OCI-LY3 (cell line): ENCODE measurements around the gene SYTL3.
"Not testable (repeated sequence)": the region's sequence is repeated elsewhere in the genome, so short reads cannot be mapped to it uniquely, and the experiment has no call there.

Experiments used
- H2AFZ ChIP-seq: fragments of 200-600, 300-600 bp; shearing (Covaris generic); 2 replicates; pipeline ENCODE4 v1.6.0; 2014; ENCODE audit warnings: antibody characterized with exemption, low read depth, low read length
- H3K27ac ChIP-seq: fragments of 200-600, 300-600 bp; sonication (generic); 2 replicates; pipeline ENCODE4 v1.5.1; 2014; ENCODE audit warnings: mild to moderate bottlenecking, low read length, moderate library complexity, mixed read lengths
- H3K27me3 ChIP-seq: fragments of 200-600, 300-600 bp; sonication (generic); 2 replicates; pipeline ENCODE4 v1.6.1; 2014; ENCODE audit warnings: low read depth, low read length, mixed read lengths
- H3K36me3 ChIP-seq: fragments of 200-600, 300-600 bp; sonication (generic); replicated peaks from 2 replicates; pipeline ENCODE3; 2014; ENCODE audit warnings: low read depth, low read length, mixed read lengths
- H3K4me1 ChIP-seq: fragments of 300-600, 200-600 bp; sonication (generic); 2 replicates; pipeline ENCODE4 v1.6.1; 2014; ENCODE audit warnings: low read length, mixed read lengths
- H3K4me2 ChIP-seq: fragments of 200-600, 300-600 bp; sonication (generic); 2 replicates; pipeline ENCODE4 v1.6.1; 2014; ENCODE audit warnings: low read length, mixed read lengths
- H3K4me3 ChIP-seq: fragments of 300-600, 200-600 bp; sonication (generic); 2 replicates; pipeline ENCODE4 v1.5.1; 2014; ENCODE audit warnings: antibody characterized with exemption, mild to moderate bottlenecking, low read length, moderate library complexity
- H3K79me2 ChIP-seq: fragments of 300-600, 200-600 bp; shearing (Covaris generic); 2 replicates; pipeline ENCODE4 v1.6.1; 2014; ENCODE audit warnings: mild to moderate bottlenecking, low read length, mixed read lengths
- H3K9ac ChIP-seq: fragments of 300-600, 200-600 bp; shearing (Covaris generic); 2 replicates; pipeline ENCODE4 v1.6.0; 2014; ENCODE audit warnings: mild to moderate bottlenecking, low read length, moderate library complexity
- H3K9me3 ChIP-seq: fragments of 200-600, 300-600 bp; shearing (Covaris generic); 2 replicates; pipeline ENCODE4 v1.6.1; 2014; ENCODE audit warnings: low read length, mixed read lengths; ENCODE audit not compliant: insufficient read depth
- H4K20me1 ChIP-seq: fragments of 200-600, 300-600 bp; sonication (generic); 2 replicates; pipeline ENCODE4 v1.6.1; 2016; ENCODE audit warnings: low read length, mixed read lengths; ENCODE audit not compliant: insufficient read depth
- CTCF ChIP-seq: fragments of 200-600, 300-600 bp; sonication (generic); IDR thresholded peaks from 2 replicates; pipeline ENCODE4 v1.5.1; 2014; ENCODE audit warnings: antibody characterized with exemption, low read length, low read depth
- EZH2phosphoT487 ChIP-seq: fragments of 200-600 bp; shearing (Covaris generic); IDR thresholded peaks from 2 replicates; pipeline ENCODE4 v1.6.1; 2018; ENCODE audit warnings: antibody characterized with exemption, mixed run types, low read depth

SYTL3 gene

DNA sequence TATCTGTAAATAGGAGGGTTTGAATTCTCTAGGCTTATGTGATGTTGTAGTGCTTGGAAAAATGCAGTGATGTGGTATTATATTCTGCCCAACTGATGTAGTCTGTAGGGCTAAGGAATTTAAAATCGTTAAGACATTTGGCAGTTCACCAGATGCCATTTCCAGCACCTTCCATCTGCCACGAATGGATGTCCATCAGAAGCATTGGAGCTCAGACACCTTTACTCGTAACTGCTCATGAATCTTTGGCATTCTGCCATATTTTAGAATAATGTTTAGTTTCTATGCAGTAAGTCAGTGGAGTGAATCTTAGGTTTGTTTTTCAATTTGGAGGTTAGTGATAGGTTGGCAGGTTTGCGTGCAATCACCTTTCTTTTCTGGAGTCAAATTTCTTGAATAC is 2.4 kb upstream of the SYTL3 start:
- Histone ChIP-seq H3K9me3 (no peaks in the 10 kb centered on the region), H3K79me2 (peaks cover 19% of the 10 kb centered on the region), H3K4me1 (peaks cover 42% of the 10 kb centered on the region), H3K27ac (no peak overlapping the region), H3K9ac (no peak overlapping the region), H3K27me3 (no peaks in the 10 kb centered on the region), H3K4me3 (no peak overlapping the region), H3K36me3 (peaks cover 1% of the 10 kb centered on the region), H3K4me2 (no peak overlapping the region), H4K20me1 (no peaks in the 10 kb centered on the region), H2AFZ (no peak overlapping the region)
- TF ChIP-seq EZH2phosphoT487: no peak
- no peak for TF ChIP-seq CTCF

DNA sequence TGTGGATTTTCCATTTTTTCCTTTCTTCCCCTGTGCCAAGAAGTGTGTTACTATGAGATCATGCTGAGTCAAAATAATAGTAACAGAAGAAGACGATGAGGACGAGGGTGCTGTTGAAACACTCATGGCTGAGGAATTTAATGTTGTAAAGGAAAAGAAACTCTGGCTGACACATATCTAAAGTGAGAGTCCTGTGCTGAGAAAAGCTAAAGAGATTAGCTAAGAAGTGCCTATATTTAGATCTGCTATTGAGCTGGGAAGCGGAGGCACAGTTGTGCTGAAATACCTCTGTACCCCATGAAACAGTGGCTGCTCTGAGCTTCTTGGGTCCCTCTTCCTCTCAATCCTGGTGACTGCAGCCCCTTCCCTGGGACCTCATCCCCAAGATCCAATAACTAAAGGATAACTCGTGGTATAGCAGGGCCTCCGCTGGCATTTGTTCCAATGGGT is 1.1 kb upstream of the SYTL3 start:
- no peaks in the 10 kb centered on the region for H3K9me3 ChIP-seq
- H3K4me1 ChIP-seq: peaks cover 36% of the 10 kb centered on the region
- peak overlapping the region; percentile 98 for H3K27ac ChIP-seq
- H2AFZ ChIP-seq: no peak overlapping the region
- H4K20me1 ChIP-seq: no peaks in the 10 kb centered on the region
- H3K4me3 ChIP-seq: peak overlapping the region; percentile 70
- peak overlapping the region; percentile 87 for H3K4me2 ChIP-seq
- H3K79me2 ChIP-seq: peaks cover 7% of the 10 kb centered on the region
- no peak for TF ChIP-seq EZH2phosphoT487
- TF ChIP-seq CTCF: no peak
- H3K36me3 ChIP-seq: no peaks in the 10 kb centered on the region
- H3K9ac ChIP-seq: peak overlapping the region; percentile 64
- no peaks in the 10 kb centered on the region for H3K27me3 ChIP-seq

GRCh38 chr6:158651981-158652737 is 2.3 kb downstream of the SYTL3 start:
- H3K36me3 ChIP-seq, H3K27ac ChIP-seq, H3K9ac ChIP-seq, H3K4me3 ChIP-seq, H3K27me3 ChIP-seq, H3K9me3 ChIP-seq, H4K20me1 ChIP-seq, H3K4me2 ChIP-seq, H3K79me2 ChIP-seq, H2AFZ ChIP-seq: not testable (repeated sequence)
- H3K4me1 ChIP-seq: peaks cover 26% of the 10 kb centered on the region

DNA sequence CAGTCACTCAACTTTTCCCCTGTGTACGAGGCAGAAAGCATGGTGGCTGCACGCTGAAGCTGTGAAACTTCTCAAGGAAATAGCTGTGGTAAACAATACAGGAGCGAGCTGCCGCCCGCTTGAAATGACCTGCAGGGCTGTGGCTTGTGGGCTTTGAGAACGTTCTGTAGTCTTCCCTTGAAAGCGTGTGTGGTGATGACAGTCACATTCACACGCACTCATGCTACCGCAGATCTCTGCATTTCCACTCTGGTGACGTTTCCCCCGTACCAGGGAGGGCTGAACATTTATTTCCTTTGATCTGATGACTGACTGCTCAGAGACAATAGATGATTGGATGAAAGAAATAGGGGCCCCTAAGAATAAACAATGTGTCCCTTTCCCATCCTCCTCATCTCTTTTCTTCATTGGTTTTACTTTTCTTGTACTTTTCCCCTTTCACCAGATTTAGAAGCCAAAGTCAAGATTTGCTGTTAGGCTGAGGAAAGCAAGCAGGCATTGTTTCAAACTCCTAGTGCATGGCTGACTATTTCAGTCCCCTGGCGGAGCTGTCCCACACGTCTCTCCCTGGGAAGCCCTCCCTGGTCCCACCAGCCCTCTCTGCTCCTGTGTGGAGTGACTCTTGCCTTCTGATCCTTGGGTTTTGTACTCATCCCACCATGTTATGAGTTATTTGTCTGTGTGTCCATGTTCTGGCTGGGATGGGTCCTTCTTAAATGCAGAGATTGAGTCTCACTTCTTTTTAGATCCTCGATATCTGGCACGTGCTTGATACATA is 3.9 kb downstream of the SYTL3 start:
- TF ChIP-seq EZH2phosphoT487 (no peak), CTCF (no peak)
- H3K9ac ChIP-seq: no peak overlapping the region

More for the DNA sequence above, 3.9 kb downstream of the SYTL3 start:
- H3K36me3 ChIP-seq: no peaks in the 10 kb centered on the region
- H3K4me3 ChIP-seq: no peak overlapping the region
- H2AFZ ChIP-seq: no peak overlapping the region
- H3K27me3 ChIP-seq: no peaks in the 10 kb centered on the region
- no peaks in the 10 kb centered on the region for H3K79me2 ChIP-seq
- no peak overlapping the region for H3K27ac ChIP-seq
- H3K9me3 ChIP-seq: no peaks in the 10 kb centered on the region
- peaks cover 16% of the 10 kb centered on the region for H3K4me1 ChIP-seq
- no peaks in the 10 kb centered on the region for H4K20me1 ChIP-seq
- no peak overlapping the region for H3K4me2 ChIP-seq
